Stimulated activated effector memory CD8-positive, alpha-beta T cell treated with anti-CD3 and anti-CD28 coated beads, Interleukin-12 subunit alpha, Interleukin-12 subunit beta, amount 100 ng/mL, for 72 hours (primary cell): ENCODE measurements around the gene ST7.

Experiments used
- ATAC-seq: fragments of 150-1000 bp; cut with Tn5 transposase; 2 replicates; pipeline ENCODE4 v1.10.0; 2021
- DNase-seq, 2 donors: peaks; one replicate each; pipeline ENCODE4 v3.0.0; 2021 to 2022; ENCODE audit warnings: low spot score in 2 of 2
- H3K27ac Mint-ChIP-seq: one replicate; pipeline ENCODE4 v1.8.0; 2022; ENCODE audit warnings: mild to moderate bottlenecking, mixed read lengths
- H3K36me3 Mint-ChIP-seq: one replicate; pipeline ENCODE4 v1.8.0; 2022; ENCODE audit warnings: mild to moderate bottlenecking, mixed read lengths
- H3K4me1 Mint-ChIP-seq: one replicate; pipeline ENCODE4 v1.8.0; 2022; ENCODE audit warnings: mixed read lengths
- H3K4me3 Mint-ChIP-seq: one replicate; pipeline ENCODE4 v1.8.0; 2022; ENCODE audit warnings: mild to moderate bottlenecking, mixed read lengths
- H3K9me3 Mint-ChIP-seq: one replicate; pipeline ENCODE4 v1.8.0; 2022; ENCODE audit warnings: mixed read lengths

The ST7 gene

DNA sequence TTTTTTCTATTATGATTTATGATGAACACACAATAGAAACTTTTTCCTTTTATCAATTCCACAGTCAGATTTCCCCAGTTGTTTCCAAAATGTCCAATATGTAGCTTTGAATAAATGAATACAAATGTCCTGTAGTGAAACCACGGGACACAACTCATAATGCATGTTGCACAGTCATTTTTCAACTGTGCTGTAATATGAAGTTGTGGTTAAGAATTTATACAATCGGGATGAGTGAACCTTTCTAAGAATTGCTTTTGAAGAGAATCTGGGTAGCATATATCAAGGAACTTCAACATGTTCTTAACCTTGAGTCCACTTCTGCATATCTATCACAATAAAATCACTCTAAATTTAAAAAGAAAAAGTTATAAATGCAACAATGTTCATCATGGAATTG is 14.6 kb upstream of the ST7 start:
- ATAC-seq (peak; percentile 91), DNase-seq (peak in 1 of 2 donors; percentile 34)
- Mint-ChIP-seq H3K36me3 (no peaks in the 10 kb centered on the region), H3K9me3 (no peaks in the 10 kb centered on the region), H3K4me3 (no peak overlapping the region), H3K4me1 (no peaks in the 10 kb centered on the region), H3K27ac (no peak overlapping the region)

DNA sequence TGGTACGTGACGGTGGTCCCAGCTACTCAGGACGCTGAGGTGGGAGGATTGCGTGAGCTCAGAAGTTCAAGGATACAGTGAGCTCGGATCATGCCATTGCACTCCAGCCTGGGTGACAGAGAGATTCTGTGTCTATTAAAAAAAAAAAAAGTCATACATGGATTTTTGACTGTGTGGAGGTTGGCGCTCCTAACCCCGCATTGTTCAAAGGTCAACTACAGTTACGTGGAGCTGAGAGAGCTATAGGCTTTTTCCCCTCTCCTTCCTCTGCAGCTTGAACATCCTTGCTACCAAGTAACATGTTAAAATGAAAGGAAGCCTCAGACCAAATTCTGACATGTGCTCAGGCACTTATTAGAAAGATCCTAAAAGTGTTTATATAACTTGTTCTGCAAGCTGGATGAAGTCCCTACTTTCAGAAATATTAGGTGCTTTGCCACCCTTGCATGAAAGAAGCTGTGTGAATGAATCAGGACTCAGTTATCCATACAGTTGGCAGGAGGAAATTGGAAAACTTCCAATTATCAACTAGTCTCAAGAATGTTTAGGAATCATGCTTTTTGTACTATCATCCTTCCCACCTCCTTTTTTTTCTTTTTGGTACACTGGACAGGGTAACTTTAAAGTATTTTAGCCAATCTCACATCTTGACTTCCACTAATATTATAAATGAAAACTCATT is 12.5 kb upstream of the ST7 start:
- Mint-ChIP-seq H3K4me1 (no peaks in the 10 kb centered on the region), H3K9me3 (no peaks in the 10 kb centered on the region), H3K27ac (no peak overlapping the region), H3K36me3 (no peaks in the 10 kb centered on the region), H3K4me3 (no peak overlapping the region)
- DNase-seq: peak in 1 of 2 donors; percentile 15
- no peak for ATAC-seq

DNA sequence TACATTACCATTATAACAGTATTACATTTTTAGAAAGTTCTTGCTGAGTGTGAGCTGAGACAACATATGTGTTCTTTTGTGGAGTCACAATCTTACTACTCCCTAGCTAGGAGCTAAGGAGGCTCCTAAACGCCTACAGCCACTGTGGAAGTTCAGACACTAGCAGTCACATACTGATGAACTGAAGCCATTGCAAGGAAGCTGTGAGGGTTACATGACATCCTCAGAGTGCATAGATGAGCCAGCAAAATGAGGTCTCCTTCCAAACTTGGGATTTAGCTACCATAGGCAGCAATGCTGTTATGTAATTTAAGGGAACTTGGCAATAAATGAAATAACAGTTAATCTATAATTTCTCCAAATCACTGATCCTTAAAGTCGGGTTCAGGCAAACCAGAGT is 10.8 kb upstream of the ST7 start:
- no peak overlapping the region for H3K27ac Mint-ChIP-seq
- ATAC-seq (no peak), DNase-seq (peak in 1 of 2 donors; percentile 37)
- no peaks in the 10 kb centered on the region for H3K36me3 Mint-ChIP-seq
- no peaks in the 10 kb centered on the region for H3K4me1 Mint-ChIP-seq
- no peaks in the 10 kb centered on the region for H3K9me3 Mint-ChIP-seq
- H3K4me3 Mint-ChIP-seq: no peak overlapping the region

DNA sequence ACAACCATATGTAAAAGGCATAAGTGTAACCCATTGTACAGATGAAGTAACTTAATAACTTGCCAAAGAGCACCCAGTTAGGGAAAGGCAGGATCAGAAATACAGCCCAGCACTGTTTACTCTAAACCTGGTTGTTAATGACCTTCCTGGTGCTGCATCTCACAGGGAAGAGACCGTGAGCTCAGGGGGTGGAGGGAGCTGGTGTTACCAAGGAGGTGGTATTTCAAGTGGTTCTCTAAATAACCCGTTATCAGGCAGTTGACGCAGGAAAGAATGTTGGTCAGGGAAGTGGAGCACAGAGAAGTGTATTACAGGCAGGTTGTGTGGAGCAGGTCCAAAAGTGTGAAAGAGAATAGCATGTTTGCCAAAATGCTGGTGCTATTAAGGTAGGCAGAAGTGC is 4.4 kb upstream of the ST7 start:
- Mint-ChIP-seq H3K36me3 (no peaks in the 10 kb centered on the region), H3K27ac (no peak overlapping the region), H3K4me3 (no peak overlapping the region), H3K4me1 (no peaks in the 10 kb centered on the region), H3K9me3 (no peaks in the 10 kb centered on the region)
- ATAC-seq (no peak), DNase-seq (peak in 1 of 2 donors; percentile 30)

DNA sequence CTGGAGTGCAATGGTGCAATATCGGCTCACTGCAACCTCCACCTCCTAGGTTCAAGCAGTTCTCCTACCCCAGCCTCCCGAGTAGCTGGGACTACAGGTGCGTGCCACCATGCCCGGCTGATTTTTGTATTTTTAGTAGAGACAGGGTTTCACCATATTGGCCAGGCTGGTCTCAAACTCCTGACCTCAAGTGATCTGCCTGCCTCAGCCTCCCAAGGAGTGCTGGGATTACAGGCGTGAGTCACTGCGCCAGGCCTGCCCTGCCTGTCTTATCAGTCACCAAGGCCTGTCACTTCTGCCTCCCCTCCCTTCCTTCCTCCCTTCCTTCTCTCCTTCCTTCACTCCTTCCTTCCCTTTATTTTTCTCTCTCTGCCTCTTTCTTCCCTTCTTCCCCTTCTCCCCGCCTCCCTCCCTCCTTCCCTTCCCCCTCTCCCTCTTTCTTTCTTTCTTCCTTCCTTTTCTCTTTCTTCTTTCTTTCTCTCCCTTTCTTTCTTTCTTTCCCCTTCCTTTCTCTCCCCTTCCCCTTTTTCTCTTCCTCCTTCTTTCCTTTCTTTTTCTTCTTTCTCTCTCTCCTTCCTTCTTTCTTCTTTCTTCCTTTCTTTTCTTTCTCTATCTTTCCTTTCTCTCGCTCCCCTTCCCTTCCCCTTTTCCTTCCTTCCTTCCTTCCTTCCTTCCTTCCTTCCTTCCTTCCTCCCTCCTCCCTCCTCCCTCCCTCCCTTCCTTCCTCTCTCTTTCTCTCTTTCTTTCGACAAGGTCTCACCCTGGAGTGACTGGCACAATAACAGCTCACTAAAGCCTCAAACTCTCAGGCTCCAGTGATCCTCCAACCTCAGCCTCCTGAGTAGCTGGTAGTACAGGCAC is 3.1 kb upstream of the ST7 start:
- H3K9me3 Mint-ChIP-seq: no peaks in the 10 kb centered on the region
- no peak overlapping the region for H3K4me3 Mint-ChIP-seq
- H3K4me1 Mint-ChIP-seq: peaks cover 4% of the 10 kb centered on the region
- DNase-seq (no peak), ATAC-seq (no peak)
- no peaks in the 10 kb centered on the region for H3K36me3 Mint-ChIP-seq
- no peak overlapping the region for H3K27ac Mint-ChIP-seq

DNA sequence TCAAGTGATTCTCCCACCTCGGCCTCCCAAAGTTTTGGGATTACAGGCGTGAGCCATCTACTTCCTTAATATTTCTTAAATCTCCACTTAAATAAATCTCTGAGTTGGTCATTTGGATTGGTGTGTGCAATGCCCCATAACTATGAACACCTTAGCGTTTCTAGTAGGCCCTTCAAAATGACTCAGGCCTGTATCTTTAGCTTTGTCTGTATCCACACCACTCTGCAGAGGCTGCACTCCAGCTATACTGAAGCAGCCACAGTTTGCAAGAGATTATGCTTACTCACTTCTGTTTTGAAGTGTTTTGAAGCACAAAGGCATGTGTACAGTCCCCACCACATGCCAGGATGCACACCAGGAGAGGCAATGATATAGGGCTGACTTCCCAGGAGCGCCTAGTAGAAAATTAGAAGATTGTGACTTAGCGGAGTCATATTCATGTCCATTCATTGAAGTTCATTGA is 2.4 kb upstream of the ST7 start:
- DNase-seq (no peak), ATAC-seq (no peak)
- no peak overlapping the region for H3K27ac Mint-ChIP-seq
- H3K4me3 Mint-ChIP-seq: no peak overlapping the region
- no peaks in the 10 kb centered on the region for H3K36me3 Mint-ChIP-seq
- peaks cover 9% of the 10 kb centered on the region for H3K4me1 Mint-ChIP-seq
- no peaks in the 10 kb centered on the region for H3K9me3 Mint-ChIP-seq

DNA sequence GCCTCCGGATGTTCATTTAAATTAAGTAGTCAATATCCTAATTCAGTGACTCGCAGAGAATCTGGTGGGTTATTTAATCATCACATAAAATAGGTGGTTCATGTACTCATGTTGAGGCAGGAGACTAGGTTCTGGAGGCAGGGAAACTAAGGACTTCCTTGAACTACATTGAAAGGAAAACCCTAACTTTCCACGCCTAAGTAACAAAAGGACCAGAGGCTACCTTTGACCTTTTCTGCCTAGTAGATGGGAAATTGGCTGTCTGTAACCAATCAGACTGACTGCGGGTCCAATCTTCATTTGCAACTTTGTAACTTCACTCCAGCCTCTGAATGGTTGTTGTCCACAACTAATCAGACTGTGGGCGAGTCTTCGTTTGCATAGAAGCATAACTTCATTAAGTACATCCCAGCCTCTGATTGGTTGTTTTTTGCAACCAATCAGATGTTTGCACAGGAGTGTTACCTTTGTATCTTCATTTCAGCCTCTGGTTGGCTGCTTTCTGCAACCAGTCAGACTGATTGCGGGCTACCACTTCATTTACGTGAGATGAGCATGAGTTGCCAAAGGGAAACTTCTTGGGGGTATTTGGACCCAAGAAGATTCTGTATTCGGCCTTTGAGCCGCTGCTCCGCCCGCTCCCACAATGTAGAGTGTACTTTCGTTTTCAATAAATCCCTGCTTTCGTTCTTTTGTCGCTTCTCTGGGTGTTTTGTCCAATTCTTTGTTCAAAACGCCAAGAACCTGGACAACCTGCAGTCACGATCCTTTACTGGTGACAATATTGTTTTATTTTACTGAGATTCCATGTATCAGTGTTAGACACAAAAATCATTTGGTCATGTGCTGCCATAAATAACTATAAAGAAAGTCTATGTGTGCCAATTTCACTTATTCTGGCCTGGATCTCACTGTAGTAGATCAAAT is 1.7 kb upstream of the ST7 start:
- ATAC-seq (no peak), DNase-seq (no peak)
- no peak overlapping the region for H3K4me3 Mint-ChIP-seq
- peaks cover 16% of the 10 kb centered on the region for H3K4me1 Mint-ChIP-seq
- no peak overlapping the region for H3K27ac Mint-ChIP-seq
- H3K36me3 Mint-ChIP-seq: no peaks in the 10 kb centered on the region
- no peaks in the 10 kb centered on the region for H3K9me3 Mint-ChIP-seq

DNA sequence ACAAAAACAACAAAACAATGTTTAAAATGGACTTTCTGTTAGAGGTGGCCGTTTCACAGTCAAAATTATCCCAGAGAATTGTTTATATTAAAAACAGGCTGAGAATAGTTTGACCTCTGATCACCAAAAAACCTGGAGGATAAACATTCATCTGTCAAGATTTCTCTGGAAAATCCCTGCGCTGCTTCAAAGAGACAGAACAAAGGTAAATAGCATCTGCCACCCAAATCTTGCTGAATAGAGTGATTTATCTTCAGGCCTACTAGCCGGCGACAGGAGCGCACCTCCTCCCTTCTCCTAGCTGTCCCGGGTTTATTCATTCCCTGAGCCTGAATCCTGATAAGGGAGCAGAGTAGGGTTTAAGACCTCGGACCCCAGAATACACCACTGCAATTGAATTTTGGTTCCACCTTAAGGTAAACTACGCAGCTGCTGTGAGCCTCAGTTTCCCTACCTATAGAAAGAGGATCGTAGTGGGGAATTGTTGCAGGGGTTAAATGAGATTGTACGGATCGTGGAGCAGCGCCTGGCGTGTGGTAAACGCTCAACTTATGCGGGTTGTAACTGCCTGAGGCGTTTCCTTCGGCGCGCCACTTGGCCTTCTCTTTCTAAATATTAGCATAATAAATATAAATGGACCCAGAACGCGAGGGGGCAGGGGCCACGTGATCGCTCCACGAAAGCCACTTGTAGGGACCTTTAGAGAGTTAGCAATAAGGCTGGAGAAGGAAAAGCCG is 498 bp upstream of the ST7 start:
- Mint-ChIP-seq H3K36me3 (no peaks in the 10 kb centered on the region), H3K4me1 (peaks cover 20% of the 10 kb centered on the region), H3K27ac (peak overlapping the region; percentile 81), H3K4me3 (peak overlapping the region; percentile 76), H3K9me3 (no peaks in the 10 kb centered on the region)
- no peak for DNase-seq
- peak; percentile 1 for ATAC-seq

DNA sequence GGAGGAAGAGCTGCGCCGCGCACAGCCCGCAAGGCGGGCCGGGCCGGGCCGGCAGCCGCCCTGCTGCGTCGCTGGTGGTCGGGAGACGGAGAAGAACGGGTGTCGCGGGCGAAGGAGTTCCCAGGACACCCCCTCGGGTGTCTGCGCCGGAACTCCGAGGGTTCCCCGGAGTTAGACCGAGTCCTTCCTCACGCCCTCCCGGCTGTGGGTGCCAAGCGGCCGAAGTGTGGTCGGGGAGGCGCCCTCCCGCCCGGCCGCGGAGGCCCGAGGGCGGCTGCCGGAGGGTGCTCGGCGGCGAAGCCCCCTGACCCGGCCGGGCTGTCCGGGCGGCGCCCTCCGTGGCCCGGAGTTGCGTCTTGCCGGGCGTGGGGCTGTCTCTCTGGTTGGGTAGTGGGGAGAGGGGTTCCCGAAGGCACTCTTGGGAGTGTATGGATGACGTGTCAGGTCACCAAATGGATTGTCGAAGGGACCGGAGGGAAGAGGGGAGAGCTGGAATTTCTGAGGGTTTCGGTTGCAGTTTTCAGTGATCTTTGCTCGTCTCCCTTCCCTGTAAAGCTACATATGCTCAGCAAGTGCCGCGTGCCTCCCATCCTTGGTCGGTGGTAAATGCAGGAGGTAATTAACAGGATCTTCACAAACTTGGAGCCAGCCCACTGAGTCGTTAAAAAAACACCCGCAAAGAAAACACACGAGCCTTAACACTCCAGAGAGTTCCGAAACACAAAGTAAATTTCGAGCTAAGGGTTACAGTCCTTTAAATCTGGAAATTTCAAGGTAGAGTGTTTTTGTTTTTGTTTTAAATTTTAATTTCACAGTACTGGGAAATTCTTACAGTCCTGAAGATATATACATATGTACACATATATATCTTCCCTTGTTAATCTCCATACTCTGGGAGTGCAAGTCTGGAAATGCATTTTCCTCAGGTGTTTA is 871 bp downstream of the ST7 start:
- DNase-seq (peak; percentile 29 to 78), ATAC-seq (peak; percentile 2)
- H3K4me1 Mint-ChIP-seq: peaks cover 20% of the 10 kb centered on the region
- H3K9me3 Mint-ChIP-seq: no peaks in the 10 kb centered on the region
- peak overlapping the region; percentile 76 for H3K4me3 Mint-ChIP-seq
- H3K36me3 Mint-ChIP-seq: no peaks in the 10 kb centered on the region
- peak overlapping the region; percentile 83 for H3K27ac Mint-ChIP-seq

DNA sequence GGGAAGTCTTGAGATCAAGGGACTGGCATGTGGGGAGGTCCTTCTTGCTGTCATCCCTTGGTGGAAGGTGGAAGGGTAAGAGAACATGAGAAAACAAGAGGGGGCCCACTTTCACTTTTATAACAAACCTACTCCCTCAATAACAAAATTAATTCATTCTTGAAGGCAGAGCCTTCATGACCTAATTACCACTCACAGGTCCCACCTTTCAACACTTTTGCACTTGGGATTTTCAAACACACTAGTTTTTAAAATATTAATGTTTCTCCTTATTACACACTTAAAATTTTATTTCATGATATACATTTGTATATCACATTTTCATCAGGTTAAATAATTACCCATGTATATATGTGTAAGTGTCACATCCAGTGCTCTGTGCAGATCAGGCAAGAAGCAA is 2.0 kb downstream of the ST7 start:
- no peaks in the 10 kb centered on the region for H3K36me3 Mint-ChIP-seq
- DNase-seq (no peak), ATAC-seq (no peak)
- no peaks in the 10 kb centered on the region for H3K9me3 Mint-ChIP-seq
- H3K4me1 Mint-ChIP-seq: peaks cover 25% of the 10 kb centered on the region
- H3K27ac Mint-ChIP-seq: peak overlapping the region; percentile 83
- peak overlapping the region; percentile 76 for H3K4me3 Mint-ChIP-seq

DNA sequence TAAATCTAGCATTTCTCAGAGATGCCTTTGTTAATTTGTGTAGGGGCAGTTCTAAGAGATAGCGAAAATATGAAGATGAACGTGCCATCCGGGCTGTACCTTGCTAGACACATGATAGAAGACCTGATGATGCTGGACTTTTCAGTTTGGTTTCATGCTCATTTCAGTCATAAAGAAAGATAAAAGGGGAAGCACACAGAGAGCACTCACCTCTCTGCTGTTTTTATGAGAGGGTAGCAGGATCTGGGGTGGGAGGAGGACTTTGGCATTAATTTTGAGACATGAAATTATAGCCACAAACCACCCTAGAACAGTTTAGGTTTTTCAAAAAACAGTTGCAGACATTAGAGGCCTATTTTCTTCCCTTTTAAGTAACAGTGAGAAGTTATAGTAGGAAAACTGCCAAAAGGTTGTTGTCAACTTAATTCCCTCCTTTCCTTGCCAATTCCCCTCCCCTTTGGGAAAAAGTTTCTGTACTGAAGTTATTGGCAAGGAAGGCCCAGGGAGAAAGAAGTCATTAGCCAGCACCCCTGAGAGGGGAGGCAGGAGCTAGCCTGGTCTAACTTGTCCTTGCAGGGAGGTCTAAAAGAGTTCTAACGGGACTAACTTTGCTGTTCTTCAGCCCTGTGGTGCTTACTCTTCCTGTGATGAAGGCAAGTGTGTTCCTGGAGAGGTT is 2.6 kb downstream of the ST7 start:
- peak overlapping the region; percentile 83 for H3K27ac Mint-ChIP-seq
- no peaks in the 10 kb centered on the region for H3K9me3 Mint-ChIP-seq
- H3K36me3 Mint-ChIP-seq: no peaks in the 10 kb centered on the region
- DNase-seq (peak in 1 of 2 donors; percentile 58), ATAC-seq (peak; percentile 90)
- peak overlapping the region; percentile 76 for H3K4me3 Mint-ChIP-seq
- peaks cover 31% of the 10 kb centered on the region for H3K4me1 Mint-ChIP-seq

DNA sequence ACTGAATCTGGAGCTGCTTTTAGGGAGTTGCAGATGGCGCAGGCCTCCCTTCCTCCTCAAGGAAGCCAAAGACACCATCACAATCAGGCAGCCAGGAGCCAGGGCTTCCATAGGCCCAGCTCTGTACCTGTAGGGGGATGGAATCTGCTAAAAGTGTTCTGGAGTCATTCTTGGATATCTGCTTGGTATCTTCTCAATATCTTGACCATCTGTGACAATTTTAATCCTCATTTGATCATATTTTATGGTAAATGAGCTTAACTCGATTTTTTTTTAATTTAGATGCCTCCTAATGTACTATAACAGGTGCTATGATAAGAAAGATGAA is 3.1 kb downstream of the ST7 start:
- Mint-ChIP-seq H3K36me3 (no peaks in the 10 kb centered on the region), H3K4me1 (peaks cover 36% of the 10 kb centered on the region), H3K9me3 (no peaks in the 10 kb centered on the region), H3K4me3 (peak overlapping the region; percentile 76), H3K27ac (peak overlapping the region; percentile 83)
- no peak for DNase-seq
- ATAC-seq: no peak

DNA sequence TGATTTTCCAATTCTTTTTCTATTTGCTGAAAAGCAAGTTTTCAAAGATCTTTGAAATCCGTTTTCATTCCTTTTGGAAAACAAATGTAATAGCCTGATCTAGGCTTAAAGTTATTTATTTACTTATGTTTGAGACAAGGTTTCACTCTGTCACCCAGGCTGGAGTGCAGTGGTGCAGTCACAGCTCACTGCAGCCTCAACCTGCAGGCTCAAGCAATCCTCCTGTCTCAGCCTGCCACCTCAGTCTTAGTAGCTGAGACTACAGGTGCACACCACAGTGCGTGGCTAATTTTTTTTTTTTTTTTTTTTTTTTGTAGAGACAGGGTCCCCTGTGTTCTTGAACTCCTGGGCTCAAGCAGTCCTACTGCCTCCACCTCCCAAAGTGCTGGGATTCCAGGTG is 4.6 kb downstream of the ST7 start:
- no peak overlapping the region for H3K27ac Mint-ChIP-seq
- no peak for ATAC-seq
- H3K4me3 Mint-ChIP-seq: no peak overlapping the region
- DNase-seq: no peak
- no peaks in the 10 kb centered on the region for H3K36me3 Mint-ChIP-seq
- no peaks in the 10 kb centered on the region for H3K9me3 Mint-ChIP-seq
- H3K4me1 Mint-ChIP-seq: peaks cover 49% of the 10 kb centered on the region
